LNCaP clone FGC (cell line): ENCODE results near the gene ZNF689.

Experiments used
- DNase-seq: peaks from one replicate; pipeline ENCODE4 v3.0.0-alpha.2; 2011; ENCODE audit warnings: low read depth
- H3K4me3 ChIP-seq: 2 replicates; pipeline ENCODE4 v1.5.1; 2011; ENCODE audit warnings: mild to moderate bottlenecking, low read depth, low read length, control low read depth
- CTCF ChIP-seq: IDR thresholded peaks from 2 replicates; pipeline ENCODE4 v1.5.1; 2012; ENCODE audit warnings: mild to moderate bottlenecking; ENCODE audit not compliant: control insufficient read depth, insufficient read depth; ENCODE audit errors: extremely low read depth

ZNF689 gene

DNA sequence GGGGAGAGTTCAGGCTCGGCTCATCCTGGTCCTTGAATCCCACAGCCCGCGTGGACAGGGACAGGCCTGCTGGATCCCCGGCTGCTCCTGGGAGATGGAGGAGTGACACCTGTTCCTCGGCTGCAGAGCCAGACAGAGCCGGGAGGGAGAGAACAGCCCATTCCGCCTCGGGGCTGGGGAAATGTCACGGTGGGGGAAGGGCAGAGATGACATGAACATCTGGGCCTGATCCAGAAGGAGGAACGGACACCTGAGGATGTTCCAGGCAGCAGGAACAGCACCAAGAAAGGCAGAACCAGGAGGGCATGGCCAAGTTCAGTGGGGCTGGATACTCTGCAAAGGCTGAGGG is 54.1 kb downstream of the ZNF689 start:
- TF ChIP-seq CTCF: no peak
- DNase-seq: peak; percentile 70
- H3K4me3 ChIP-seq: no peak overlapping the region

DNA sequence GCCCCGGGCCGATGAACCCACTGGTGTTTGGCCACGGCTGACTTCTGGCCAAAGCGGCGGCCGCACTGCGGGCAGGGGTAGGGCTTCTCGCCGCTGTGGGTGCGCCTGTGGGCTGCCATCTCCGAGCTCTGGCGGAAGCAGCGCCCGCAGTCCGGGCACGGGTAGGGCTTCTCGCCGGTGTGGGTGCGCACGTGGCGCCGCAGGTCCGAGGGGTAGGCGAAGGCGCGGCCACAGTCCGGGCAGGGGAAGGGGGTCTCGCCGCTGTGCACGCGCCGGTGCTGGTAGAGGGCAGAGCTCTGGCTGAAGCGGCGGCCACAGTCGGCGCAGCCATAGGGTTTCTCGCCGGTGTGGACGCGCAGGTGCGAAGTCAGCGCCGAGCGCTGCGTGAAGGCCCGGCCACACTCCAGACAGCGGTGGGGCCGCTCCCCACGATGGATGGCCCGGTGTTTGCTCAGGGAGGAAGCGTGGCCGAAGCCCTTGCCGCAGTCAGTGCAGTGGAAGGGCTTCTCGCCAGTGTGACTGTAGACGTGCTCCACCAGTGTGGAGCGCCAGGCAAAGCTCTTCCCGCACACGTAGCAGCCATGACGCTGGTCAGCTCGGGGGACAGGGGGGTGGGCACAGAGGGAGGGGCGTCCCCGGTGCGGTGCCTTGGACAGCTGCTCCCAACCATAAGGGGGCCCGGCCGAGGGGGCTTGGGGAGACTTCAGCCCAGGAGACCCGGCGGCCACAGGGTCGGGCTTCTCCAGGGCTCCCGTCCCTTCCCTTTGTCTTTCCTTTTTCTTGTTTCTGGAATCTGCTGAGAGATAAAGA is 54.7 kb downstream of the ZNF689 start:
- no peak overlapping the region for H3K4me3 ChIP-seq
- no peak for DNase-seq
- TF ChIP-seq CTCF: no peak

GRCh38 chr16:30554557-30555314 is 55.5 kb downstream of the ZNF689 start:
- TF ChIP-seq CTCF: no peak
- H3K4me3 ChIP-seq: no peak overlapping the region

GRCh38 chr16:30553393-30553899 is 56.7 kb downstream of the ZNF689 start:
- TF ChIP-seq CTCF: no peak
- DNase-seq: no peak
- H3K4me3 ChIP-seq: no peak overlapping the region

More at GRCh38 chr16:30554557-30555314, 55.5 kb downstream of the ZNF689 start:
- no peak for DNase-seq

DNA sequence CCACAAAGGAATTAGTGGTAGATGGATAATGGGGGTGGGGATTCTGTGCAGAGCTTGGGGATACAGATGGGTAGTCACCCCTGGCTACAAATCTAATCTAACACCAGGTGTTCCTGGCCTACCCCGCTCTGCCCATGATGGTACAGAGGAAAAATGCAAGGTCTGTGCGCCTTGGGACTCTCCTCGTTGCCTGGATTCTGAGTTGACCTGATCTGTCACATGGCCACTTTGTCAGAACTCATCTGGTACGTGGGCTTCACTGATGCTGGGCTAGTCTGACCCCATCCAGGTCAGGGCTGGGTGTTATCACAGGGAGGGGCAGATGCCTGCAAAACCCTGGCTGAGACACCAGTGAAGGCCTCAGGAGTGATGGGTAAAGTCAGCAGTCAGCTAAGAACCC is 57.2 kb downstream of the ZNF689 start:
- no peak overlapping the region for H3K4me3 ChIP-seq
- no peak for DNase-seq
- no peak for TF ChIP-seq CTCF
